GM19467 (cell line): ENCODE results near the gene TBC1D1.

Experiments
- ATAC-seq: cut with Tn5 transposase; IDR thresholded peaks from one replicate; pipeline ENCODE4 v1.9.1; 2021; ENCODE audit warnings: mild to moderate bottlenecking, moderate library complexity; ENCODE audit not compliant: unreplicated experiment

The TBC1D1 gene

GRCh38 chr4:37989398-37990260 is 98.7 kb downstream of the TBC1D1 start:
- ATAC-seq: no peak

- ATAC-seq: no peak
Measured at GRCh38 chr4:37990731-37991245, 99.9 kb downstream of the TBC1D1 start.

DNA sequence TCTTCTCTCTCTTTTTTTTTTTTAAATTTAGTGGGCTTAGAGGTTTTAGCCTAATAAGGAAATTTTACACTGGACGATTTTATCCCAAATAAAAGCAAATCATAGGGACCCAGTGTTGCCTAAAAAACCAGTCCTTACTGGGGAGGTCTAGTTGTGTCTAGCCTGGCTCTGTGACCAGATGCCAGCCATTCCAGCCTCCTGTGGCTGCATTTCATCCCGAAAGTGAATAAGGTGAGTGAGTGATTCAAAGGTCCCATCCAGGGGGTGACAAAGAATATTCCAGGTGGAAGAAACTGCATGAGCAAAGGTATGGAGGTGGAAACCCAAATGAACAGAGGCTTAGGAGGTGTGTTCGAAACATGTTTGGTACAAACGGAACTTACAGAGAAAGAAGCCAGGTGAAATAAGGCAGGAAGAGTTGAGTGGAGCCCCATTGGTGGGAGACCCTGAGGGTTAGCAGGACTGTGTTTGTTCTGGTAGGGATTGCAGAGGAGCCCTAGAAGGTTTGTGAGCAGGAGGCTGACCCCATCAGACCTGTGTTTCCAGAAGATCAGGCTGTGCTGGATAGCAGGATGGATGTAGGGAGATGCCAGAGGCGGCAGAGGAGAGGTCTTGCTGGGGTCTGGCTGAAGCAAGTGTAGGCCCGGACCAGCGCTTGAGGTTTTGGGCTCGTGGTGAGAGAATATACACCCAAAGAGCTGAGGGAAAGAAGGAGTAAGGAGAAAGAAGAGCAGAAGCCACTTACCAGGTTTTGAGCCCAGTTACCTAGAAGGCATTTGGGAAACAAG is 100.9 kb downstream of the TBC1D1 start:
- ATAC-seq: no peak

DNA sequence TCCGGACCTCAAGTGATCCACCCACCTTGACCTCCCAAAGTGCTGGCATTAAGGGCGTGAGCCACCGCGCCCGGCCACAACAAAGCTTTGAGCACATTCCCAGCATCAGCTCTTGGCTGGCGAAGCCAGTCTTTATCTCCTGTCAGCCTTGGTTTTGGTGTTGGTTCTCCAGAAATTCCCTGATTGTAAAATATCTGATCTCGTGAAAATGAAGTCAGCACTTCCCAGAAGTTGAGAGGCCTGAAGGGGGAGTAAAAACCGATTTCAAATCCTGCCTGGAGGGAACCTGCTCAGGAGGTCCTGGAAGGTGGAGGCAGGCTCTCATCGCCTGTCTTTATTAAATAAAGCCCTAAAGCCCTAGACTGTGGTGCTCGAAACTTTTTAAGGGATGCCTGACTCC is 102.9 kb downstream of the TBC1D1 start:
- ATAC-seq: no peak

DNA sequence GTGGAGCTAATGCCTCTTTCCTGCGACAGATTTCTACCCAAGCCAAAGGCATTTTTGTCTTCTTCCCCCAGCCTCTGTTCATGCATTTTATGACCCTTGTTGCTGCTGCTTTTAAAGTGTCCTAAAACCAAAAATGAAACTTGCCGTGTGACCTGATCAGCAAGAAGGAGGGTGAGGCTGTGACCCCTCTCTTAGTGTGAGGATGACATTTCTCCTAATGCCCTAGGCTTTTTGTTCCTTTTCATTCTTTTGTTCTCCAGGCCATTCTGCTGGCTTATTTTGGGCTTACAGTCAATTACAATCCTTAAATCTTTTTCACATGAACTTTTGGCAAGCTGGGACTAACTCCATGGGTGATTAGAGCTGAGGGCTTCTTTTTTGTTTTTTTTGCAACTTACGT is 103.7 kb downstream of the TBC1D1 start:
- no peak for ATAC-seq

DNA sequence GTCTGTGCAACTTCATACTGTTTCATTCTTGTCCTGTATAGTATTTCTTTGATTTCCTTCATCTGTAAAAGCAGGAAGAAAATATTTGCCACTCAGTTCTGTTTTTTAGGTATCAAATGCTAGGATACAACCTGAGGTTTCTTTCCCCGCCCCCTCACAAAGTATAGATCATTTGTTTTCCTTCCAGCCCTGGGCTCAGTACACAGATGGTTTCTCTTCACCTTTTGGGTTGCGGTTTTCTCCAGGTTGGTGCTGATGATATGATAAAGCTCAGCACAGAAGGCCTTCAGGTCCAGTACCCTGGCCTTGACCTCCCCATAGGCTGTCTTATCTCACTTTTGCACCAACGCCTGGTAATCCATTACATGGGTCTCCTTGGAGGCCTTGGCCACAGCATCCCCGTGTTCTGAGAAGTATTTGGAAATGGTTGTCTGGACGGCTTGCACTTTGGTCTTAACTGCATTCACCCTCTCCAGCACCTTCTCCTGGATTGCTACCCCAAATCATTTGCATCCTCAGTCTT is 104.5 kb downstream of the TBC1D1 start:
- ATAC-seq: no peak

DNA sequence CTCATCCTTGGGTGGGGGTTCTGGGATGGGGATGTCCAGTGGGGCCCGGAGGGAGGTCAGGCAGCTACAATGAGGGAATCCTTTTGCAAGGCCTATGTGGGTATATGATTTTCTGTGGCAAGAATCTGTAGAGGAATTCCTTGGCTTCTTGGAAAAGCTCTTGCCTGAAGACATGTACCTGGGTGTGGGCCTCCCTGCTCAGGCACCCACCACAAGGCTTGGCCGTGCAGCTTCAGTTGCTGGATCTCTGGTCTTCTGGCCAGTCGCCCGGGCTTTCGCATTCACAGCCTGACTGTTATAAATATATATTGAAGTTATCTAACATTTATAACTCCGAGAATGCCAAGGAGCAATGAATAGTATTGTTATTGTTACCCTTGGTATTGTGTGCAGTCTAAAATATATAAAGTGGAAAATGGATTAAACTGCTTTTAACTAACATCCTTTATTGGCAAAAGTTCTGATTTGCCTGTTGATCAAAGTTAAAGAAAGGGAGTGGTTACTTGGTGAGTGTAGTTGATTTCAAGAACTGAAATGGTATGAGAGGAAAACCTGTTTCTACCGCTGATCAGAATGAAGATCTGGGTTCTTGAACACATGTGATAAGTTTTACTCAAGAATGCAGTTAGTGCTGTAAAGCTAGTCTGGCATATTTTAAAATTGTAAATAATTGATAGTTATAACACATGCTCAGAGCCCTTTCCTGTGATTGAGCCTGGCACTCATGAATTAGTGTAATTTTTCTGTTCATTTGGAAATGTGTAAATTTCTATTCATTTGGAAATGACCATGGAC is 105.3 kb downstream of the TBC1D1 start:
- ATAC-seq: no peak

DNA sequence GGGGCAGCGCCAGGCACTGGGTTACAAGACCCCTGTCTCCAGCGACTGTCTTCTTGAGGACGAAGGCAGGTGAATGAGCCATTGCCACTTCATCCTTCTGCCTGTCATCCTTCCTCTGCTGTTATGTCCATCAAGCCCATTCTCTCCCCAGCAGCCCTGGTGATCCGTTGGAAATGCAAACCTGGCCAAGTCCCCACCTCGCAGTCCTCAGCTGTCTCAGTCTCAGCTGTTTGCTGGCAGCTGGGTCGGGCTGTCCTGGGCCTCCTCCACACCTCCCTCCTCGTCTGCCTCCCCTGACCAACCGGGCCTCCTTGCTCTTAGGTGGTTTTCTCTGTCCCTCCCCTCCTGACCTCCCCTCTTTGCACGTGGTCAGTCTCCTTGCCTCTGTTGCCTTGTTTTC is 107.3 kb downstream of the TBC1D1 start:
- no peak for ATAC-seq

DNA sequence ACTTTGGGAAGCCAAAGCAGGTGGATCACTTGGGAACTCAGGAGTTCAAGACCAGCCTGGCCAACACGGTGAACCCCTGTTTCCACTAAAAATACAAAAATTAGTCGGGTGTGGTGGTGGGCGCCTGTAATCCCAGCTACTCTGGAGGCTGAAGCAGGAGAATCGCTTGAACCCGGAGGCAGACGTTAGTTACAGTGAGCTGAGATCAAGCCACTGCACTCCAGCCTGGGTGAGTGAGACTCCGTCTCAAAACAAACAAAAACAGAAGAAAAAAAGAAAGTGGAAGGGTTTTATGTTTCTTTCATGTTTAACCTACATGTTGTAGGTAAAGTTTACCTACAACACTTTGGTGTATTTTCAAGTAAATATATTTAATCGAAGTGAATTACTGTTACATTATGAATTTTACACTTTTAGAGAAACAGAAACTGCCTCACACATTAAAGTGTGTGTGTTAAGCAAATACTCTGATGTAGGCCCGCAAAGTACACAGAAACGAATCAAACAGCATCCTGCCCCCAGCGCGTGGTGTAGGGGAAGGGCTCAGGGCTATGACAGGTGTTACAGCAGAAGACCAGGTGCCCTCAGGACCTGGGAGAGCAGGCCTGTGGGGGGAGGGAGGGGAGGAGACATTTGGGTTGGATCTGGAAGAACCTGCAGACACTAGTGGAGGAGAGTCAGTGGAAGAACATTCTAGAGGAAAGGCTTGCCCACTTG is 108.3 kb downstream of the TBC1D1 start:
- no peak for ATAC-seq

GRCh38 chr4:37999965-38000364 is 109.1 kb downstream of the TBC1D1 start:
- no peak for ATAC-seq

DNA sequence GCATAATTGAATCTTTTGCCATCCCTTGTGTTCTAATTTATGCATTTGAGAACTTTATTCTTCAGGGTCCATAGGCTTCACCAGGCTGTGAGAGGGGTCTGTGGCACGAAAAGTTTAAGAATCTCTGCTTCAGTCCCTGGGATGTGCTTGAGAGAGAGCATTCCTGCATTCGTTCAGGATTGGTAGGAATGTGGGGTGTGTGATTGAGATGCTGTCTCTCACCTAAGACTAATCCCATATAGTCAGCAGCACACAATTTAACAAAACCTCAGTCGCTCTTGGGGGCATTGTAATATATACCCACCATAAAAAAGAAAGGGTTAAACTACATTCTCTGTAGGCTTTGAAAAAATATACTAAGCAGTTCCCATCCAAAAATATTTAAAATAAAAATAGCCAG is 111.0 kb downstream of the TBC1D1 start:
- ATAC-seq: no peak

- ATAC-seq: no peak
Measured at GRCh38 chr4:38002451-38003071, 111.7 kb downstream of the TBC1D1 start.

DNA sequence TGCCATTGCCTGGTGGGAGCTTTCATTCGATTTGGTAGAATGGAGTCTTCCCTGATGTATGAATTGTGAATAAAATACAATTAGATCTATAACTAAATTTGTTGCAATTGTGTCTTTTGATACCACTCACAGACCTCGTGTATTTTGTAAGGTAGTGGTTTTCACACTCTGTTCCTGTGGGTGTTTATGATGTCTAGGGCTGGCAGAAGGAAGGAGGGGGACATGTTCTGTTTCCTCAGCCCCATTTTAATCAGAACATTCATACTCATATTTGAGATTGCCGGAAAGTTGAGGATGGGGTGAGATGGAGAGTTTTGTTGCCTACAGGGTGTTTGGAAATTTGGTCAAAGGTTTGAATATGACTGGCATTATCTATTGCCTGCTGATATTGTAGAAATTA is 112.2 kb downstream of the TBC1D1 start:
- ATAC-seq: no peak

DNA sequence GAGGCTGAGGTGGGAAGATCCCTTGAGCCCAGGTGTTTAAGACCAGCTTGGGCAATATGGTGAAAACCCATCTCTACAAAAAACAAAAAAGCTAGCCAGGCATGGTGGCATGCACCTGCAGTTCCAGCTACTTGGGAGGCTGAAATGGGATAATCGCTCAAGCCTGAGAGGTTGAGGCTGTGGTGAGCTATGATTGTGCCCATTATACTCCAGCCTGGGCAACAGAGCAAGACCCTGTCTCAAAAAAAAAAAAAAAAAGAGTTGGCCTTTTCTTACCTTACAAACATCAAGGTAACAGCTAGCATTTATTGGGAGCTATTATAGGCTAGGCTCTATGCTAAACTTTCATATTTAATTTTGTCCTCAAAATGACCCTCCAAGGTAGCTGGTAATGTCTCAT is 112.7 kb downstream of the TBC1D1 start:
- no peak for ATAC-seq

GRCh38 chr4:38004062-38004461 is 113.2 kb downstream of the TBC1D1 start:
- no peak for ATAC-seq

DNA sequence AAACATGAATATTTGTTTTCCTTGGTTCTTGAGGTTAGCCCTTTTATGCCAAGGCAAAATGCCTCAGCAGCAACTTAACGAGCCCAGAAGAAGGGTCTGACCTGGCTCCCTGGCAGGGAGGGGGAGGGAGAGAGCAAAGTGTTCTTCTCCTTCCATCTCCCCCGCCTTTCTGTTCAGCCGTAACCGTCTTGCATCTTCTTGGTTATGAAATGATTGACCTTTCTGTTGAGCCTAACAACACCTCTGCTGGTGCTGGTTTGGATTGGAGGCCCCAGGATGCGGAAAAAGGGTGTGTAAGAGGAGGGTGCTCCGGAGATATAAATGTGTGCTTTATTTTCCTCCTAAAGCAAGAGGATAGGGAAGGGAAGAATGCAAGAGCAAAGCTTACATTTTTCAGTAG is 114.0 kb downstream of the TBC1D1 start:
- no peak for ATAC-seq

DNA sequence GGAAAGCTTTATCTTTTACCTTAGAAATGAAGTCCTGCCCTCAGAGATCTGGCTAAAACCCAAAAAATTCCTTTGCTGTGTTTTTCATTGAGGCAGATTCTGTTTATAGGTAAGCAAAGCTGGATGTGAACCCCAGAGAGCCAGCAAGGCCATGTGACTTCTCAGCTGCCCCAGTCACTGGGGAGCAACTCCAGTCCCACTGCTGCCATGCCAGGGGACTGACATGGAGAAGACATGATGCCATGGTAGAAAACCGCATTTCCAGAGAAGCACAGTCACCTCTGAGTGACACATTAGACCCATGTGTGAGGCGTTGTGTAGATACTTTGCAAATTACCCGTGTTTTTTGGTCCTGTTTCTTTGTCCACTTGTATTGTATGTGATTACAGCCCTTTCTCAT is 114.8 kb downstream of the TBC1D1 start:
- no peak for ATAC-seq

DNA sequence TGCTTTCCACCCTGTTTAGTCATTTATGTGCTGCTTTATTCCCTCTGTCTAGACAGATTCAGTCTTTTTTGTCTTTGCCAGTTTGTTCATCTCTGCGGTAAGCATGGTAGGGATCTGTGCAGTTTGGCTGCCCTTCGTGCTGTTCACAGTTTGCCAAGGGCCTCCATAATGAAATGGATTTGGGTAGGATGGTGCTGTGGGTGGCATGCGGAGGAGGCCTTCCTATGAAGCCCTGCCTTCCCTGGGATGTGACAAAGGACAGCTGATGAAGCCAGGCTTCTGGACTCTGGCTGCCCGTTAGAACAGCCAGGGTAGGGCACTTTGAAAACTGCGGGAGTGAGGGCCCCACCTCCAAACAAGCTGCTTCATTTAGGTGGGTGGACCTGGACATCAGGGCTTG is 116.8 kb downstream of the TBC1D1 start:
- ATAC-seq: no peak

DNA sequence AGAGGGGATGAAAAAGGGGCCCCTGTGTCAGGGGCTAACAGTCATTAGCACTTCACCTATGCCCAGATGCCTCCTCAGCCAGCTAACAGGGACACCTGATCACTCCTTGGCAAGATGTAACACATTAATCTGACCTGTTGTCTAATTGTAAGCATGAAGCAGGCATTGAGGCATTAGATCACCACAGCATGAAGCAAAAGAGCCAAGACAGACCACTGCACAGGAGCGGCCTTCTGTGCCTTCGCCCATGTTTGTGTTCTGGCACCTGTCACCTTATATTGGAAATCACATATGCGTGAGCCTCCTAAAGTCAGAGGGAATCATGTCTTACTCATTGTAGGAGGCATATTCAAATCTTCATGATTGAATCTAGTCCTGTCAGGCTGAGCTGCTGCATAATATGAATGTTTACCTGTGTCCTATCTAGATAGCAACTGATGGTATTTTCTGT is 117.7 kb downstream of the TBC1D1 start:
- no peak for ATAC-seq

GRCh38 chr4:38009421-38009820 is 118.5 kb downstream of the TBC1D1 start:
- no peak for ATAC-seq
